NB4 (cell line): ENCODE measurements around the gene CDCP2.

Source experiments
- DNase-seq: peaks from one replicate; pipeline ENCODE4 v3.0.0; 2010; ENCODE audit warnings: low read depth
- H3K4me3 ChIP-seq: one replicate; pipeline ENCODE4 v1.5.1; 2011; ENCODE audit warnings: mild to moderate bottlenecking, low read depth, low read length, moderate library complexity
- MYC ChIP-seq: IDR thresholded peaks from 2 replicates; pipeline ENCODE4 v1.6.1; 2011; ENCODE audit warnings: low read depth, low read length
- POLR2A ChIP-seq: IDR thresholded peaks from 2 replicates; pipeline ENCODE4 v1.6.1; 2011; ENCODE audit warnings: mild to moderate bottlenecking; ENCODE audit not compliant: insufficient read length; ENCODE audit errors: extremely low read depth
- TF ChIP-seq, protein P1 (sequence below): IDR thresholded peaks from one replicate; pipeline ENCODE4 v1.5.1; 2012; ENCODE audit warnings: low read depth, low read length
- TF ChIP-seq, protein P2 (sequence below): IDR thresholded peaks from 2 replicates; pipeline ENCODE4 v1.6.1; 2011; ENCODE audit warnings: low read depth, low read length

The CDCP2 gene

GRCh38 chr1:54153535-54154439, 987 bp upstream of the CDCP2 start:
- peak; percentile 75 for DNase-seq

DNA sequence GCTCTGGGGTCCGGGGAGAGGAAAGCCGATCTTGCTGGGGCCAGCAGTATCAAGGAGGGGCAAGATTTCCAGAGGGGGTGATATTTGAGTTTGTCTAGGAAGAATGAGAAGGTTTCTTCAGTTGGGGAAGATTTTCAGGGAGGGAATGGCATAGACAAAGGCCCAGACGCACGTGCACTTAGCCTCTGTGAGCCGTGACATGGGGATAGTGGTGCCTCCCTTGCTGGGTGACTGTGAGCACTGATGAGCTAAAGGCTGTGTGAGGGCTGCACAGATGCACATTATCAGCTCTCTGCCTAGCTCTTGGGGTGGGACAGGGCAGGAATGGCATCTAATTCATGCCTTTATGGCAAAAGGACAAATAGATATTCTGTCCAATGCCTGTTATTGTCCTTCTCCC, 1.8 kb downstream of the CDCP2 start:
- no peak overlapping the region for H3K4me3 ChIP-seq
- TF ChIP-seq POLR2A: no peak
- TF ChIP-seq, protein P1, sequence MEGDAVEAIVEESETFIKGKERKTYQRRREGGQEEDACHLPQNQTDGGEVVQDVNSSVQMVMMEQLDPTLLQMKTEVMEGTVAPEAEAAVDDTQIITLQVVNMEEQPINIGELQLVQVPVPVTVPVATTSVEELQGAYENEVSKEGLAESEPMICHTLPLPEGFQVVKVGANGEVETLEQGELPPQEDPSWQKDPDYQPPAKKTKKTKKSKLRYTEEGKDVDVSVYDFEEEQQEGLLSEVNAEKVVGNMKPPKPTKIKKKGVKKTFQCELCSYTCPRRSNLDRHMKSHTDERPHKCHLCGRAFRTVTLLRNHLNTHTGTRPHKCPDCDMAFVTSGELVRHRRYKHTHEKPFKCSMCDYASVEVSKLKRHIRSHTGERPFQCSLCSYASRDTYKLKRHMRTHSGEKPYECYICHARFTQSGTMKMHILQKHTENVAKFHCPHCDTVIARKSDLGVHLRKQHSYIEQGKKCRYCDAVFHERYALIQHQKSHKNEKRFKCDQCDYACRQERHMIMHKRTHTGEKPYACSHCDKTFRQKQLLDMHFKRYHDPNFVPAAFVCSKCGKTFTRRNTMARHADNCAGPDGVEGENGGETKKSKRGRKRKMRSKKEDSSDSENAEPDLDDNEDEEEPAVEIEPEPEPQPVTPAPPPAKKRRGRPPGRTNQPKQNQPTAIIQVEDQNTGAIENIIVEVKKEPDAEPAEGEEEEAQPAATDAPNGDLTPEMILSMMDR: no peak
- TF ChIP-seq MYC: no peak
- TF ChIP-seq, protein P2, sequence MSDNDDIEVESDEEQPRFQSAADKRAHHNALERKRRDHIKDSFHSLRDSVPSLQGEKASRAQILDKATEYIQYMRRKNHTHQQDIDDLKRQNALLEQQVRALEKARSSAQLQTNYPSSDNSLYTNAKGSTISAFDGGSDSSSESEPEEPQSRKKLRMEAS: no peak
- no peak for DNase-seq

More at GRCh38 chr1:54153535-54154439, 987 bp upstream of the CDCP2 start:
- H3K4me3 ChIP-seq: no peak overlapping the region
- TF ChIP-seq MYC: peak; percentile 45; the same call in 1 of the 2 replicates
- TF ChIP-seq, protein P2: no peak; the same call in 1 of the 2 replicates

DNA sequence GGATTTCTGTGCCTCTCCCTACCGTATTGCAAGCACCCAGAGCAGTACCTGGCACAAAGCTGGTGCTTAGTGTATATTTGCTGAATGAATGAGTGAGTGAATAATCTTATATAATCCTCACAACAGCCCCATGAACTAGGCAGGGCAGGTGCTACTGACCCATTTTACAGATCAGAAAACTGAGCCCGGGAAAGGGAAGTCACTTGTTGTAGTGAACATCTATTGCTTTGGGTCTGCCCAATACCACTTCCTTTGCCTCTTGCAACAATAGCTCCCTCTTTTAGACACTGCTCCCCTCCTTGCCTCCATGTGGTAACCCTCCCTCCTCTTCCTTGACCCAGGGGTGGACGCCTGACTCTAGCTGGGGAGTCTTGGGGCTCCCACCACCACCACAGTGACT, 3.1 kb downstream of the CDCP2 start:
- no peak for TF ChIP-seq MYC
- TF ChIP-seq POLR2A: no peak
- TF ChIP-seq, protein P1: no peak
- TF ChIP-seq, protein P2: no peak
- no peak for DNase-seq
- no peak overlapping the region for H3K4me3 ChIP-seq

DNA sequence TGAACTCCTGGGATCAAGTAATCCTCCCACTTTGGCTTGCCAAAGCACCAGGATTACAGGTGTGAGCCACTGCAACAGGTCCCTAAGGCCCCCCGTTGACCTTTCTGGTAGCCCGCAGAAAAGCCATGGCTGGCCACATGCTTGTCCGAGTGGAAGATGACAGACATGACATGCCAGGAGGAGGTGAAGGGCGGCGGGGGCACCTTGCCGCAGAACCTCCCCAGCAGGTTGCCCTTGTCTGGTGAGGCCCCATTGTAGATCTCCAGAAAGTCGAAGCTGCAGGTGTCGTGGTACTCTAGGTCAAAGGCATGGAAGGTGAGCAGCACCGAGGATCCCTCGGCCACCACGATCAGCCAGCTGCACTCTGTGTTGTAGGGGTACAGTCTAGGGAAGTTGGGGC, 8.4 kb downstream of the CDCP2 start:
- TF ChIP-seq, protein P2: no peak
- H3K4me3 ChIP-seq: no peak overlapping the region
- no peak for DNase-seq

- DNase-seq: no peak
- H3K4me3 ChIP-seq: no peak overlapping the region
- TF ChIP-seq, protein P1: no peak
- TF ChIP-seq POLR2A (no peak), MYC (no peak)
- TF ChIP-seq, protein P2: no peak
These were observed 10.5 kb downstream of the CDCP2 start for GRCh38 chr1:54142146-54142900.

GRCh38 chr1:54139711-54140110, 13.1 kb downstream of the CDCP2 start:
- DNase-seq: no peak
- TF ChIP-seq POLR2A (no peak), MYC (no peak)
- TF ChIP-seq, protein P1: no peak
- TF ChIP-seq, protein P2: no peak
- no peak overlapping the region for H3K4me3 ChIP-seq
